HEK293 (cell line): Measurements from ENCODE around the gene TMEM138.

Experiments used
- AEBP2 ChIP-seq: fragments of 450-650 bp; formaldehyde crosslinking; IDR thresholded peaks from 2 replicates; pipeline ENCODE4 v1.5.1; 2016; ENCODE audit warnings: missing biosample characterization, missing genetic modification characterization, borderline replicate concordance
- CTCF ChIP-seq: fragments of 450-650 bp; formaldehyde crosslinking; IDR thresholded peaks from 2 replicates; pipeline ENCODE4 v1.5.1; 2016; ENCODE audit warnings: missing biosample characterization, missing genetic modification characterization
- HOXA7 ChIP-seq: sonication (generic); formaldehyde crosslinking; IDR thresholded peaks from 2 replicates; pipeline ENCODE4 v1.8.1; 2022; ENCODE audit warnings: missing genetic modification reagents, borderline replicate concordance
- OVOL3 ChIP-seq: fragments of 450-650 bp; formaldehyde crosslinking; IDR thresholded peaks from 2 replicates; pipeline ENCODE4 v1.5.1; 2016; ENCODE audit warnings: missing biosample characterization, missing genetic modification characterization
- ZNF121 ChIP-seq: fragments of 450-650 bp; formaldehyde crosslinking; IDR thresholded peaks from 2 replicates; pipeline ENCODE4 v1.5.1; 2016; ENCODE audit warnings: missing biosample characterization, missing genetic modification characterization
- ZNF274 ChIP-seq, 2 experiments: fragments of 200-500 bp in 1 of 2; fragments of 450-650 bp in 1 of 2; sonication (Bioruptor generic) in 1 of 2; formaldehyde crosslinking in 1 of 2; IDR thresholded peaks; 2 replicates each; pipeline versions ENCODE4 v1.5.1 to v1.6.1; 2014 to 2016; ENCODE audit warnings: borderline replicate concordance in 1 of 2, inconsistent platforms in 1 of 2, low read length in 1 of 2, missing biosample characterization in 1 of 2, missing genetic modification characterization in 1 of 2
- ZNF302 ChIP-seq: fragments of 450-650 bp; formaldehyde crosslinking; IDR thresholded peaks from 2 replicates; pipeline ENCODE4 v1.5.1; 2016; ENCODE audit warnings: missing biosample characterization, missing genetic modification characterization, low read depth
- TF ChIP-seq, protein P1 (sequence below): fragments of 450-650 bp; formaldehyde crosslinking; conservative IDR thresholded peaks from 2 replicates; pipeline ENCODE4 v1.5.1; 2016; ENCODE audit warnings: low read depth, missing biosample characterization, missing genetic modification characterization

DNA sequence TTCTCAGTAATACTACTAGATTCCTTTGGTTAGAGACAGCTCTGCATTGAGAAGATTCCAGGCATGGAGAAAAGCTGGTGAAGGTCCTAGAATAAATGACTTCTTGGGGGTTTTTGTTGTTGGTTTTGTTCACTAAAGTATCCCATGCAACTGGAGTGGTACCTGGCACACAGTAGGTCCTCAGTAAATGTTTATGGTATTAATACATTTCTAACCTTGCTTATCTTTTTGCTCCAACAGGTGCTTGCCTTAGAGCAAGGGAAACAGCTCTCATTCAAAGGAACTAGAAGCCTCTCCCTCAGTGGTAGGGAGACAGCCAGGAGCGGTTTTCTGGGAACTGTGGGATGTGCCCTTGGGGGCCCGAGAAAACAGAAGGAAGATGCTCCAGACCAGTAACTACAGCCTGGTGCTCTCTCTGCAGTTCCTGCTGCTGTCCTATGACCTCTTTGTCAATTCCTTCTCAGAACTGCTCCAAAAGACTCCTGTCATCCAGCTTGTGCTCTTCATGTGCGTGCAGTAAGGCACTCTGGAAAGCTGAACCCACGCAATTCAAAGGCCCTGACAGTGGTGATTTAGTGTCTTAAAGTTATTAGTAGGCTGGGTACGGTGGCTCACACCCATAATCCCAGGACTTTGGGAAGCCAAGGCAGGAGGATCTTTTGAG is 2.0 kb downstream of the TMEM138 start:
- TF ChIP-seq CTCF (tag by site-specific recombination) (no peak), AEBP2 (tag by site-specific recombination) (no peak), HOXA7 (CRISPR knock-in tag) (no peak), ZNF121 (tag by site-specific recombination) (no peak), ZNF302 (no peak), OVOL3 (tag by site-specific recombination) (no peak), ZNF274 (IDR thresholded peaks at IDR 0.05; ENCODE audit: low read length) (no peak), ZNF274 (tag by site-specific recombination; IDR thresholded peaks at IDR 0.05; ENCODE audit: borderline replicate concordance) (no peak)
- TF ChIP-seq, protein P1, sequence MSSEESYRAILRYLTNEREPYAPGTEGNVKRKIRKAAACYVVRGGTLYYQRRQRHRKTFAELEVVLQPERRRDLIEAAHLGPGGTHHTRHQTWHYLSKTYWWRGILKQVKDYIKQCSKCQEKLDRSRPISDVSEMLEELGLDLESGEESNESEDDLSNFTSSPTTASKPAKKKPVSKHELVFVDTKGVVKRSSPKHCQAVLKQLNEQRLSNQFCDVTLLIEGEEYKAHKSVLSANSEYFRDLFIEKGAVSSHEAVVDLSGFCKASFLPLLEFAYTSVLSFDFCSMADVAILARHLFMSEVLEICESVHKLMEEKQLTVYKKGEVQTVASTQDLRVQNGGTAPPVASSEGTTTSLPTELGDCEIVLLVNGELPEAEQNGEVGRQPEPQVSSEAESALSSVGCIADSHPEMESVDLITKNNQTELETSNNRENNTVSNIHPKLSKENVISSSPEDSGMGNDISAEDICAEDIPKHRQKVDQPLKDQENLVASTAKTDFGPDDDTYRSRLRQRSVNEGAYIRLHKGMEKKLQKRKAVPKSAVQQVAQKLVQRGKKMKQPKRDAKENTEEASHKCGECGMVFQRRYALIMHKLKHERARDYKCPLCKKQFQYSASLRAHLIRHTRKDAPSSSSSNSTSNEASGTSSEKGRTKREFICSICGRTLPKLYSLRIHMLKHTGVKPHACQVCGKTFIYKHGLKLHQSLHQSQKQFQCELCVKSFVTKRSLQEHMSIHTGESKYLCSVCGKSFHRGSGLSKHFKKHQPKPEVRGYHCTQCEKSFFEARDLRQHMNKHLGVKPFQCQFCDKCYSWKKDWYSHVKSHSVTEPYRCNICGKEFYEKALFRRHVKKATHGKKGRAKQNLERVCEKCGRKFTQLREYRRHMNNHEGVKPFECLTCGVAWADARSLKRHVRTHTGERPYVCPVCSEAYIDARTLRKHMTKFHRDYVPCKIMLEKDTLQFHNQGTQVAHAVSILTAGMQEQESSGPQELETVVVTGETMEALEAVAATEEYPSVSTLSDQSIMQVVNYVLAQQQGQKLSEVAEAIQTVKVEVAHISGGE (tag by site-specific recombination): no peak
